PC-3 (cell line): ENCODE data around the gene PPP2R5B. TPM values are rescaled to one million over a fixed set of nuclear protein-coding genes. Genes with fewer than 3 reads are reported as not detected.
A peak's percentile ranks its signal among the peaks of the same experiment; 100 is the strongest.

ENCODE experiments used
- ATAC-seq: fragments of 200-7000 bp; cut with Tn5 transposase; 2 replicates; pipeline ENCODE4 v1.9.1; 2020; ENCODE audit warnings: mild to moderate bottlenecking, moderate library complexity
- BruUV-seq: library from RNA; stranded (reverse); fragments of 400-500 nt; replicated peaks from 2 replicates; lab custom pipeline; 2021; lab: Mats Ljungman, UMichigan
- CTCF ChIA-PET: fragments of 300-600 bp; sonication (Branson Sonifier 250); formaldehyde crosslinking; loops from one replicate; lab custom pipeline; 2022; ENCODE audit warnings: antibody characterized with exemption; lab: Charles Lee
- POLR2A ChIA-PET: fragments of 300-600 bp; sonication (Branson Sonifier 250); formaldehyde crosslinking; loops from one replicate; lab custom pipeline; 2022; ENCODE audit warnings: antibody characterized with exemption; ENCODE audit not compliant: unreplicated experiment; lab: Charles Lee
- DNase-seq: peaks from one replicate; pipeline ENCODE4 v3.0.0-alpha.2; 2015
- H2AFZ ChIP-seq: fragments of 300-600 bp; sonication (generic); 2 replicates; pipeline ENCODE4 v1.6.0; 2016; ENCODE audit warnings: antibody characterized with exemption, low read length
- H3F3A ChIP-seq: fragments of 300-600 bp; sonication (generic); one replicate; pipeline ENCODE4 v1.6.0; 2017; ENCODE audit warnings: antibody characterized with exemption, low read length, control low read depth, mild to moderate bottlenecking; ENCODE audit not compliant: unreplicated experiment
- H3K27ac ChIP-seq: fragments of 300-600 bp; sonication (generic); 2 replicates; pipeline ENCODE4 v1.5.1; 2016; ENCODE audit warnings: mild to moderate bottlenecking, low read length
- H3K27me3 ChIP-seq: fragments of 300-600 bp; sonication (generic); 2 replicates; pipeline ENCODE4 v1.6.1; 2016; ENCODE audit warnings: low read length, mixed read lengths
- H3K36me3 ChIP-seq: fragments of 300-600 bp; sonication (generic); 2 replicates; pipeline ENCODE4 v1.6.1; 2016; ENCODE audit warnings: low read depth, mixed run types, low read length, mixed read lengths
- H3K4me1 ChIP-seq: fragments of 300-600 bp; sonication (generic); 2 replicates; pipeline ENCODE4 v1.5.1; 2016; ENCODE audit warnings: low read length; ENCODE audit not compliant: insufficient read depth
- H3K4me2 ChIP-seq: fragments of 300-600 bp; sonication (generic); 2 replicates; pipeline ENCODE4 v1.6.0; 2016; ENCODE audit warnings: low read length
- H3K4me3 ChIP-seq: fragments of 300-600 bp; sonication (generic); 2 replicates; pipeline ENCODE4 v1.5.1; 2016; ENCODE audit warnings: mild to moderate bottlenecking, low read length, mixed read lengths
- H3K79me2 ChIP-seq: fragments of 300-600 bp; sonication (generic); 2 replicates; pipeline ENCODE4 v1.6.1; 2017; ENCODE audit warnings: low read length, mixed read lengths
- H3K9ac ChIP-seq: fragments of 300-600 bp; sonication (generic); 2 replicates; pipeline ENCODE4 v1.6.0; 2016; ENCODE audit warnings: mild to moderate bottlenecking, low read length
- H3K9me2 ChIP-seq: fragments of 300-600 bp; sonication (generic); replicated peaks from 2 replicates; pipeline ENCODE4 v1.6.1; 2016; ENCODE audit warnings: mixed run types, low read length, mixed read lengths
- H3K9me3 ChIP-seq: fragments of 300-600 bp; sonication (generic); 2 replicates; pipeline ENCODE4 v1.6.1; 2016; ENCODE audit warnings: low read length, mixed read lengths
- H4K20me1 ChIP-seq: fragments of 300-600 bp; sonication (generic); 2 replicates; pipeline ENCODE4 v1.6.1; 2016; ENCODE audit warnings: low read length, mixed read lengths
- CTCF ChIP-seq: fragments of 300-600 bp; sonication (generic); conservative IDR thresholded peaks from 2 replicates; pipeline ENCODE4 v1.5.1; 2017; ENCODE audit warnings: antibody characterized with exemption, low read depth, mild to moderate bottlenecking, low read length
- EZH2 ChIP-seq: fragments of 300-600 bp; sonication (generic); IDR thresholded peaks from one replicate; pipeline ENCODE4 v1.6.1; 2017; ENCODE audit warnings: antibody characterized with exemption, mild to moderate bottlenecking, low read length; ENCODE audit not compliant: unreplicated experiment
- EZH2phosphoT487 ChIP-seq: fragments of 300-600 bp; sonication (generic); IDR thresholded peaks from 2 replicates; pipeline ENCODE4 v1.6.1; 2018; ENCODE audit warnings: mild to moderate bottlenecking, antibody characterized with exemption, low read length, borderline replicate concordance
- intact Hi-C: fragments of 100-400 bp; cut with micrococcal nuclease; formaldehyde crosslinking; loops from 2 replicates; pipeline ENCODE4 v1.9.0; 2023
- total RNA-seq: library from RNA; depleted of rRNA; stranded (reverse); fragments of >200 nt; gene quantifications from 2 replicates; pipeline ENCODE4 v1.2.3, GENCODE V29; 2014

PPP2R5B gene
- total RNA-seq, 1 experiment from 2014 or later = 24.9 TPM

GRCh38 chr11:64878494-64879243, 45.8 kb upstream of the PPP2R5B start, which contains the start of gene EHD1:
TSS of gene EHD1 (minus strand) at chr11:64878621. CDS start at chr11:64878464, 157 bp downstream.
- peak within 1 kb of the TSS; percentile 78 for H3K4me3 ChIP-seq
- H3F3A ChIP-seq = no peaks in the 10 kb centered on the region
- BruUV-seq = no TSS peak
- ATAC-seq = peak; percentile 73
- TF ChIP-seq CTCF (peak; percentile 62), EZH2 (no peak), EZH2phosphoT487 (no peak; the same call in none of the 2 replicates)
- intact Hi-C loops = loop anchor here (1.0 to 2.0 kb wide), 3 partner anchors 9 to 32 kb away; no protein-coding TSS in a partner anchor
- CTCF ChIA-PET = interaction anchor here (2.4 kb wide), 1 partner anchor 30 kb away, joined by 5 read pairs; no protein-coding TSS in a partner anchor
- peaks cover 8% of the 10 kb centered on the region for H3K36me3 ChIP-seq
- H3K9ac ChIP-seq = peak within 1 kb of the TSS; percentile 89
- no peaks in the 10 kb centered on the region for H3K27me3 ChIP-seq
- H4K20me1 ChIP-seq = peaks cover 41% of the 10 kb centered on the region
- peak within 1 kb of the TSS; percentile 52 for H3K27ac ChIP-seq
- H3K4me1 ChIP-seq = peaks cover 29% of the 10 kb centered on the region
- peaks cover 54% of the 10 kb centered on the region for H3K79me2 ChIP-seq
- peak within 1 kb of the TSS; percentile 89 for H3K4me2 ChIP-seq
- DNase-seq = peak; percentile 100
- H3K9me2 ChIP-seq = no peaks in the 10 kb centered on the region
- H3K9me3 ChIP-seq = no peaks in the 10 kb centered on the region
- POLR2A ChIA-PET = interaction anchor here (0.6 to 1.3 kb wide), 6 partner anchors 8 to 126 kb away, joined by 3 to 7 read pairs (median 6); partner anchors contain the start of gene BATF2
- H2AFZ ChIP-seq = peak within 1 kb of the TSS; percentile 68

- Histone ChIP-seq H3K4me2 (peak overlapping the region; percentile 89), H3K27ac (peak overlapping the region; percentile 52), H3K79me2 (peaks cover 50% of the 10 kb centered on the region), H2AFZ (peak overlapping the region; percentile 68), H3K4me1 (peaks cover 27% of the 10 kb centered on the region), H3K9me2 (no peaks in the 10 kb centered on the region), H3K9ac (peak overlapping the region; percentile 88), H3F3A (no peaks in the 10 kb centered on the region), H3K4me3 (peak overlapping the region; percentile 76), H4K20me1 (peaks cover 39% of the 10 kb centered on the region), H3K36me3 (peaks cover 7% of the 10 kb centered on the region), H3K27me3 (no peaks in the 10 kb centered on the region), H3K9me3 (no peaks in the 10 kb centered on the region)
- BruUV-seq = TSS peak; percentile 84
- intact Hi-C loops = loop anchor here (2.0 kb wide), 2 partner anchors 25 to 33 kb away; no protein-coding TSS in a partner anchor
- POLR2A ChIA-PET = interaction anchor here (0.6 kb wide), 2 partner anchors 117 to 125 kb away, joined by 3 to 7 read pairs; partner anchors contain the start of gene BATF2
- ATAC-seq (no peak), DNase-seq (no peak)
- TF ChIP-seq EZH2 (no peak), CTCF (no peak), EZH2phosphoT487 (no peak)
- CTCF ChIA-PET = interaction anchor here (2.4 kb wide), 1 partner anchor 31 kb away, joined by 5 read pairs; no protein-coding TSS in a partner anchor
Observed at GRCh38 chr11:64879244-64879900, 45.1 kb upstream of the PPP2R5B start.
